ENCODE results near the gene MGME1. TPM values are rescaled to one million over a fixed set of nuclear protein-coding genes. Genes with fewer than 3 reads are reported as not detected.

MGME1 gene
- total and polyA plus RNA-seq, 9 of the 15 experiments (the other 6 are each of a cell fraction or from before 2014, with no cell fraction given) = 13.4 to 45.1 (median 30.6) TPM

- TF ChIP-seq ZNF140 (CRISPR knock-in tag; IDR thresholded peaks at IDR 0.05) (no peak), NFE2 (IDR thresholded peaks at IDR 0.05; ENCODE audit: low read depth) (no peak), KDM5B (IDR thresholded peaks at IDR 0.05; ENCODE audit: insufficient replicate concordance, low read depth, low read length) (peak; percentile 41), CLOCK (CRISPR knock-in tag; IDR thresholded peaks at IDR 0.05; ENCODE audit: borderline replicate concordance) (no peak), MCM7 (IDR thresholded peaks at IDR 0.05) (no peak), CSDE1 (IDR thresholded peaks at IDR 0.05) (peak in 1 of 2 experiments; percentile 90; a peak in 2 of 4 replicates), AFF1 (IDR thresholded peaks at IDR 0.05; ENCODE audit: low read depth in 1 of 2, partially characterized antibody in 2 of 2) (peak in 1 of 2 experiments; percentile 49), PPARD (CRISPR knock-in tag; IDR thresholded peaks at IDR 0.05) (no peak), SP2 (IDR thresholded peaks at IDR 0.05; ENCODE audit: extremely low read depth, low read depth, low read length, poor library complexity, severe bottlenecking) (peak; percentile 55), U2AF1 (optimal IDR thresholded peaks at IDR 0.05; ENCODE audit: low read depth, low read length) (no peak), MEIS2 (IDR thresholded peaks at IDR 0.05; ENCODE audit: partially characterized antibody) (no peak), ASH1L (IDR thresholded peaks at IDR 0.05; ENCODE audit: borderline replicate concordance, low read depth, partially characterized antibody) (no peak), CTBP1 (IDR thresholded peaks at IDR 0.05; ENCODE audit: borderline replicate concordance) (0 out of 2 replicates have a peak, but pooled peaks have one; percentile 12), TARDBP (IDR thresholded peaks at IDR 0.05) (no peak), SREBF2 (CRISPR knock-in tag; IDR thresholded peaks at IDR 0.05) (no peak), SMARCC2 (IDR thresholded peaks at IDR 0.05; ENCODE audit: low read depth) (no peak), KLF16 (IDR thresholded peaks at IDR 0.05) (0 out of 2 replicates have a peak, but pooled peaks have one; percentile 21), ZFPM2 (CRISPR knock-in tag; IDR thresholded peaks at IDR 0.05) (no peak)
- TF ChIP-seq, protein P1, sequence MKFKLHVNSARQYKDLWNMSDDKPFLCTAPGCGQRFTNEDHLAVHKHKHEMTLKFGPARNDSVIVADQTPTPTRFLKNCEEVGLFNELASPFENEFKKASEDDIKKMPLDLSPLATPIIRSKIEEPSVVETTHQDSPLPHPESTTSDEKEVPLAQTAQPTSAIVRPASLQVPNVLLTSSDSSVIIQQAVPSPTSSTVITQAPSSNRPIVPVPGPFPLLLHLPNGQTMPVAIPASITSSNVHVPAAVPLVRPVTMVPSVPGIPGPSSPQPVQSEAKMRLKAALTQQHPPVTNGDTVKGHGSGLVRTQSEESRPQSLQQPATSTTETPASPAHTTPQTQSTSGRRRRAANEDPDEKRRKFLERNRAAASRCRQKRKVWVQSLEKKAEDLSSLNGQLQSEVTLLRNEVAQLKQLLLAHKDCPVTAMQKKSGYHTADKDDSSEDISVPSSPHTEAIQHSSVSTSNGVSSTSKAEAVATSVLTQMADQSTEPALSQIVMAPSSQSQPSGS (CRISPR knock-in tag; IDR thresholded peaks at IDR 0.05) = peak; percentile 62; the same call in 1 of the 2 replicates
These were observed at the start of gene MGME1, which contains the start of gene SNX5 (continued) for GRCh38 chr20:17968366-17969277.
